ENCODE results near the gene AKNA. TPM values are rescaled to one million over a fixed set of nuclear protein-coding genes. Genes with fewer than 3 reads are reported as not detected.

Gene AKNA
- total RNA-seq, 4 donors from 2014 or later, result 34.8 to 63.2 (median 48.6) TPM

- no peak for DNase-seq
- intact Hi-C loops (cut with DNase I; ENCODE audit: low total_unique reads) (no loop called here), in situ Hi-C loops (cut with MboI; ENCODE audit: low pct_ligation_motif_present in 1 of 4, low pct_unique_long_range_greater_than_20kb in 1 of 4, low sequenced_read_pairs in 3 of 4) (no loop called here)
- no peak overlapping the region for H3K4me3 ChIP-seq
- H3K9me3 ChIP-seq, result no peaks in the 10 kb centered on the region
- peak overlapping the region; percentile 60 to 80 (median 76) for H3K27ac ChIP-seq
- TF ChIP-seq POLR2AphosphoS5 (IDR thresholded peaks at IDR 0.05) (no peak), POLR2A (IDR thresholded peaks at IDR 0.05) (no peak)
- peaks cover 0 to 2% (median 0%) of the 10 kb centered on the region in 4 donors for H3K36me3 ChIP-seq
- H3K4me1 ChIP-seq, result peaks cover 5 to 53% (median 13%) of the 10 kb centered on the region in 4 donors
- no peaks in the 10 kb centered on the region for H3K27me3 ChIP-seq
- 89% methylated on average over 7 of the region's 7 CpGs; no CpG with 5 or more reads in 1 of the 2 donors for WGBS, 2 donors (ENCODE audit: low coverage in 1 of 2)
Measured at GRCh38 chr9:114371343-114371944, 16.3 kb downstream of the AKNA start.

- peak overlapping the region; percentile 60 to 80 (median 76) for H3K27ac ChIP-seq
- no peak overlapping the region for H3K4me3 ChIP-seq
- H3K9me3 ChIP-seq, result no peaks in the 10 kb centered on the region
- TF ChIP-seq EP300 (IDR thresholded peaks at IDR 0.05; ENCODE audit: low read depth) (no peak), POLR2A (IDR thresholded peaks at IDR 0.05) (no peak), POLR2AphosphoS5 (IDR thresholded peaks at IDR 0.05) (no peak), CTCF (IDR thresholded peaks at IDR 0.05) (no peak)
- 85% methylated on average over 4 of the region's 4 CpGs; no CpG with 5 or more reads in 1 of the 2 donors for WGBS, 2 donors (ENCODE audit: low coverage in 1 of 2)
- DNase-seq, result no peak
- peaks cover 5 to 58% (median 18%) of the 10 kb centered on the region in 4 donors for H3K4me1 ChIP-seq
- in situ Hi-C loops (cut with MboI; ENCODE audit: low pct_ligation_motif_present in 1 of 4, low pct_unique_long_range_greater_than_20kb in 1 of 4, low sequenced_read_pairs in 3 of 4), result no loop called here
- H3K36me3 ChIP-seq, result no peaks in the 10 kb centered on the region
- intact Hi-C loops (cut with DNase I; ENCODE audit: low total_unique reads), result no loop called here
- no peaks in the 10 kb centered on the region for H3K27me3 ChIP-seq
Measured at GRCh38 chr9:114370968-114371320, 16.8 kb downstream of the AKNA start.

- H3K4me3 ChIP-seq, result no peak overlapping the region
Measured at GRCh38 chr9:114370251-114370967, 17.4 kb downstream of the AKNA start.

GRCh38 chr9:114369216-114370130, 18.3 kb downstream of the AKNA start:
- Histone ChIP-seq H3K27me3 (no peaks in the 10 kb centered on the region), H3K36me3 (peaks cover 0 to 7% (median 0%) of the 10 kb centered on the region in 4 donors), H3K4me1 (peaks cover 8 to 68% (median 19%) of the 10 kb centered on the region in 4 donors), H3K4me3 (no peak overlapping the region), H3K27ac (peak overlapping the region in 1 of 4 donors; percentile 80), H3K9me3 (no peaks in the 10 kb centered on the region)
- WGBS, 2 donors (ENCODE audit: low coverage in 1 of 2), result 82 to 95% methylated on average over 9 of the region's 9 CpGs
- TF ChIP-seq POLR2AphosphoS5 (IDR thresholded peaks at IDR 0.05) (no peak), CTCF (IDR thresholded peaks at IDR 0.05) (no peak), EP300 (IDR thresholded peaks at IDR 0.05; ENCODE audit: low read depth) (no peak), POLR2A (IDR thresholded peaks at IDR 0.05) (no peak)
- DNase-seq, result no peak
- in situ Hi-C loops (cut with MboI; ENCODE audit: low pct_ligation_motif_present in 1 of 4, low pct_unique_long_range_greater_than_20kb in 1 of 4, low sequenced_read_pairs in 3 of 4), result no loop called here
- intact Hi-C loops (cut with DNase I; ENCODE audit: low total_unique reads), result no loop called here

More at GRCh38 chr9:114370251-114370967, 17.4 kb downstream of the AKNA start:
- in situ Hi-C loops (cut with MboI; ENCODE audit: low pct_ligation_motif_present in 1 of 4, low pct_unique_long_range_greater_than_20kb in 1 of 4, low sequenced_read_pairs in 3 of 4), result no loop called here
- intact Hi-C loops (cut with DNase I; ENCODE audit: low total_unique reads), result no loop called here
- H3K36me3 ChIP-seq, result no peaks in the 10 kb centered on the region
- no peak for DNase-seq
- TF ChIP-seq POLR2AphosphoS5 (IDR thresholded peaks at IDR 0.05) (no peak), CTCF (IDR thresholded peaks at IDR 0.05) (no peak), POLR2A (IDR thresholded peaks at IDR 0.05) (no peak), EP300 (IDR thresholded peaks at IDR 0.05; ENCODE audit: low read depth) (no peak)
- peak overlapping the region; percentile 60 to 80 (median 76) for H3K27ac ChIP-seq
- peaks cover 5 to 62% (median 19%) of the 10 kb centered on the region in 4 donors for H3K4me1 ChIP-seq
- WGBS, 2 donors (ENCODE audit: low coverage in 1 of 2), result 81 to 83% methylated on average over 1 to 6 of the region's 6 CpGs
- H3K9me3 ChIP-seq, result no peaks in the 10 kb centered on the region
- no peaks in the 10 kb centered on the region for H3K27me3 ChIP-seq
